WTC11 (cell line): ENCODE data around the gene TESK2. TPM values are rescaled to one million over a fixed set of nuclear protein-coding genes. Genes with fewer than 3 reads are reported as not detected.

Experiments used
- ATAC-seq: fragments of 200-7000 bp; cut with Tn5 transposase; 2 replicates; pipeline ENCODE4 v1.10.0; 2021; ENCODE audit warnings: mild to moderate bottlenecking, moderate library complexity
- CTCF ChIA-PET: fragments of 300-600 bp; sonication (Branson Sonifier 250); formaldehyde crosslinking; loops from one replicate; lab custom pipeline; 2021; ENCODE audit warnings: antibody characterized with exemption; lab: Charles Lee
- POLR2A ChIA-PET: fragments of 350-600 bp; sonication (Branson Sonifier 250); formaldehyde crosslinking; loops from one replicate; lab custom pipeline; 2021; ENCODE audit warnings: antibody characterized with exemption; lab: Charles Lee
- DNase-seq: peaks from one replicate; pipeline ENCODE4 v3.0.0; 2021; ENCODE audit warnings: low spot score
- H3K27ac Mint-ChIP-seq: 2 replicates; pipeline ENCODE4 v1.8.0; 2021; ENCODE audit warnings: mixed read lengths
- H3K27me3 Mint-ChIP-seq: 2 replicates; pipeline ENCODE4 v1.8.0; 2021; ENCODE audit warnings: low read depth, mild to moderate bottlenecking, moderate library complexity, mixed read lengths
- H3K36me3 Mint-ChIP-seq: 2 replicates; pipeline ENCODE4 v1.8.0; 2021; ENCODE audit warnings: mixed read lengths
- H3K4me1 Mint-ChIP-seq: 2 replicates; pipeline ENCODE4 v1.8.0; 2022; ENCODE audit warnings: mixed read lengths
- H3K4me3 Mint-ChIP-seq: 2 replicates; pipeline ENCODE4 v1.8.0; 2021; ENCODE audit warnings: mild to moderate bottlenecking, moderate library complexity, mixed read lengths
- H3K9me3 Mint-ChIP-seq: 2 replicates; pipeline ENCODE4 v1.8.0; 2021; ENCODE audit warnings: mixed read lengths
- AFF4 ChIP-seq: sonication (generic); formaldehyde crosslinking; IDR thresholded peaks from 2 replicates; pipeline ENCODE4 v1.8.1; 2023; ENCODE audit warnings: mild to moderate bottlenecking, missing genetic modification reagents, borderline replicate concordance
- CREM ChIP-seq: sonication (generic); formaldehyde crosslinking; IDR thresholded peaks from 2 replicates; pipeline ENCODE4 v1.8.1; 2022; ENCODE audit warnings: mild to moderate bottlenecking, missing genetic modification reagents, moderate library complexity
- E2F4 ChIP-seq: sonication (generic); formaldehyde crosslinking; IDR thresholded peaks from 2 replicates; pipeline ENCODE4 v1.8.1; 2022; ENCODE audit warnings: low read depth, mild to moderate bottlenecking, moderate library complexity, missing genetic modification reagents, borderline replicate concordance
- ELF4 ChIP-seq: sonication (generic); formaldehyde crosslinking; IDR thresholded peaks from 2 replicates; pipeline ENCODE4 v1.8.1; 2022; ENCODE audit warnings: low read depth, mild to moderate bottlenecking, moderate library complexity, missing genetic modification reagents
- ETV6 ChIP-seq: sonication (generic); formaldehyde crosslinking; IDR thresholded peaks from 2 replicates; pipeline ENCODE4 v1.8.1; 2022; ENCODE audit warnings: mild to moderate bottlenecking, missing genetic modification reagents
- FOXK1 ChIP-seq: sonication (generic); formaldehyde crosslinking; IDR thresholded peaks from 2 replicates; pipeline ENCODE4 v1.8.0; 2022; ENCODE audit warnings: mild to moderate bottlenecking, moderate library complexity, missing genetic modification reagents
- GABPB1 ChIP-seq: sonication (generic); formaldehyde crosslinking; IDR thresholded peaks from 2 replicates; pipeline ENCODE4 v1.8.1; 2023; ENCODE audit warnings: mild to moderate bottlenecking, missing genetic modification reagents
- GTF2I ChIP-seq: fragments of 250-450 bp; sonication (Bioruptor Pico); conservative IDR thresholded peaks from 2 replicates; pipeline ENCODE4 v1.4.0; 2021; ENCODE audit warnings: mild to moderate bottlenecking
- HMGA2 ChIP-seq: fragments of 250-450 bp; sonication (Bioruptor Pico); IDR thresholded peaks from 2 replicates; pipeline ENCODE4 v1.4.0; 2021; ENCODE audit warnings: mild to moderate bottlenecking, moderate library complexity
- IRF2 ChIP-seq: sonication (generic); formaldehyde crosslinking; IDR thresholded peaks from 2 replicates; pipeline ENCODE4 v1.8.0; 2022; ENCODE audit warnings: low read depth, missing genetic modification reagents, borderline replicate concordance
- JUN ChIP-seq: sonication (generic); formaldehyde crosslinking; IDR thresholded peaks from 2 replicates; pipeline ENCODE4 v1.8.0; 2023; ENCODE audit warnings: mild to moderate bottlenecking, missing genetic modification reagents
- NFYB ChIP-seq: sonication (generic); formaldehyde crosslinking; conservative IDR thresholded peaks from 2 replicates; pipeline ENCODE4 v1.8.0; 2022; ENCODE audit warnings: low read depth, missing genetic modification reagents
- NR3C1 ChIP-seq: sonication (generic); formaldehyde crosslinking; conservative IDR thresholded peaks from 2 replicates; pipeline ENCODE4 v1.8.1; 2023; ENCODE audit warnings: low read depth, mild to moderate bottlenecking, missing genetic modification reagents
- PREB ChIP-seq: sonication (generic); formaldehyde crosslinking; IDR thresholded peaks from 2 replicates; pipeline ENCODE4 v1.8.1; 2022; ENCODE audit warnings: mild to moderate bottlenecking, missing genetic modification reagents, moderate library complexity, borderline replicate concordance
- SMAD3 ChIP-seq: sonication (generic); formaldehyde crosslinking; IDR thresholded peaks from 2 replicates; pipeline ENCODE4 v1.8.0; 2022; ENCODE audit warnings: missing genetic modification reagents, mild to moderate bottlenecking, borderline replicate concordance
- SMAD4 ChIP-seq: sonication (generic); formaldehyde crosslinking; IDR thresholded peaks from 2 replicates; pipeline ENCODE4 v1.8.0; 2022; ENCODE audit warnings: mild to moderate bottlenecking, missing genetic modification reagents
- SOX15 ChIP-seq: fragments of 250-450 bp; sonication (Bioruptor Pico); IDR thresholded peaks from 2 replicates; pipeline ENCODE4 v1.9.0; 2021; ENCODE audit warnings: mild to moderate bottlenecking
- SP1 ChIP-seq: sonication (generic); formaldehyde crosslinking; conservative IDR thresholded peaks from 2 replicates; pipeline ENCODE4 v1.8.1; 2022; ENCODE audit warnings: missing genetic modification reagents
- USF2 ChIP-seq: sonication (generic); formaldehyde crosslinking; IDR thresholded peaks from 2 replicates; pipeline ENCODE4 v1.8.1; 2023; ENCODE audit warnings: mild to moderate bottlenecking, missing genetic modification reagents, moderate library complexity
- ZNF317 ChIP-seq: sonication (generic); formaldehyde crosslinking; IDR thresholded peaks from 2 replicates; pipeline ENCODE4 v1.8.1; 2023; ENCODE audit warnings: low read depth, mild to moderate bottlenecking, moderate library complexity, missing genetic modification reagents, borderline replicate concordance
- ZNF396 ChIP-seq: fragments of 250-450 bp; sonication (Bioruptor Pico); IDR thresholded peaks from 2 replicates; pipeline ENCODE4 v1.8.0; 2021; ENCODE audit warnings: mild to moderate bottlenecking, moderate library complexity, borderline replicate concordance
- ZNF423 ChIP-seq: fragments of 250-450 bp; sonication (Bioruptor Pico); IDR thresholded peaks from 2 replicates; pipeline ENCODE4 v2.1.2; 2022; ENCODE audit warnings: mild to moderate bottlenecking, moderate library complexity
- ZNF425 ChIP-seq: fragments of 250-450 bp; sonication (Bioruptor Pico); conservative IDR thresholded peaks from 2 replicates; pipeline ENCODE4 v1.9.0; 2021; ENCODE audit warnings: mild to moderate bottlenecking
- ZSCAN18 ChIP-seq: fragments of 250-450 bp; sonication (Bioruptor Pico); IDR thresholded peaks from 2 replicates; pipeline ENCODE4 v2.1.2; 2022; ENCODE audit warnings: mild to moderate bottlenecking, moderate library complexity
- total RNA-seq: library from RNA; stranded (reverse); gene quantifications from 3 replicates; pipeline ENCODE4 v1.2.3, GENCODE V29; 2021

The TESK2 gene
- total RNA-seq, 1 experiment from 2014 or later, result 13.3 TPM

- no peak for TF ChIP-seq SMAD3 (CRISPR knock-in tag)
Measured at GRCh38 chr1:45400049-45400448, 90.9 kb downstream of the TESK2 start (continued).

- DNase-seq (no peak), ATAC-seq (no peak)
- TF ChIP-seq ETV6 (CRISPR knock-in tag) (no peak), JUN (CRISPR knock-in tag) (no peak), ZNF425 (CRISPR knock-in tag) (no peak), USF2 (CRISPR knock-in tag) (no peak), AFF4 (no peak), GTF2I (CRISPR knock-in tag) (no peak), CREM (CRISPR knock-in tag) (no peak), E2F4 (no peak), FOXK1 (no peak), SOX15 (no peak), PREB (CRISPR knock-in tag) (no peak)
- ChIA-PET POLR2A (no interaction called here), CTCF (no interaction called here)
- Mint-ChIP-seq H3K9me3 (no peaks in the 10 kb centered on the region), H3K4me1 (peaks cover 8% of the 10 kb centered on the region), H3K27me3 (no peaks in the 10 kb centered on the region), H3K27ac (no peak overlapping the region), H3K36me3 (no peaks in the 10 kb centered on the region), H3K4me3 (no peak overlapping the region)
Measured at GRCh38 chr1:45397285-45397684, 93.7 kb downstream of the TESK2 start.

GRCh38 chr1:45395582-45395981, 95.4 kb downstream of the TESK2 start:
- Mint-ChIP-seq H3K27me3 (no peaks in the 10 kb centered on the region), H3K27ac (no peak overlapping the region), H3K4me3 (no peak overlapping the region), H3K36me3 (no peaks in the 10 kb centered on the region), H3K4me1 (peaks cover 8% of the 10 kb centered on the region), H3K9me3 (no peaks in the 10 kb centered on the region)
- ChIA-PET POLR2A (interaction anchor here (0.6 kb wide), 1 partner anchor 327 kb away, joined by 3 read pairs; no protein-coding TSS in a partner anchor), CTCF (interaction anchor here (0.5 kb wide), 1 partner anchor 18 kb away, joined by 5 read pairs; no protein-coding TSS in a partner anchor)
- DNase-seq (no peak), ATAC-seq (no peak)
- no peak for TF ChIP-seq ZNF423 (CRISPR knock-in tag)
- TF ChIP-seq NFYB (CRISPR knock-in tag), result no peak
- TF ChIP-seq ZNF317, result no peak
- no peak for TF ChIP-seq ZNF396 (CRISPR knock-in tag)
- TF ChIP-seq GABPB1 (CRISPR knock-in tag), result no peak
- no peak for TF ChIP-seq HMGA2 (CRISPR knock-in tag)
- TF ChIP-seq ZSCAN18 (CRISPR knock-in tag), result no peak
- no peak for TF ChIP-seq FOXK1
- TF ChIP-seq IRF2 (CRISPR knock-in tag), result no peak
- TF ChIP-seq ELF4 (CRISPR knock-in tag), result no peak
- TF ChIP-seq SMAD4, result no peak
- TF ChIP-seq NR3C1 (CRISPR knock-in tag), result no peak
- no peak for TF ChIP-seq SP1 (CRISPR knock-in tag)
